Stimulated activated CD8-positive, alpha-beta memory T cell treated with anti-CD3 and anti-CD28 coated beads, Interleukin-2, amount 100 ng/mL, for 48 hours (primary cell): ENCODE results near the gene NSUN6.

Experiments used
- DNase-seq, 2 donors: peaks; one replicate each; pipeline ENCODE4 v3.0.0-alpha.2; 2020; ENCODE audit warnings: low read depth in 2 of 2

Gene NSUN6

DNA sequence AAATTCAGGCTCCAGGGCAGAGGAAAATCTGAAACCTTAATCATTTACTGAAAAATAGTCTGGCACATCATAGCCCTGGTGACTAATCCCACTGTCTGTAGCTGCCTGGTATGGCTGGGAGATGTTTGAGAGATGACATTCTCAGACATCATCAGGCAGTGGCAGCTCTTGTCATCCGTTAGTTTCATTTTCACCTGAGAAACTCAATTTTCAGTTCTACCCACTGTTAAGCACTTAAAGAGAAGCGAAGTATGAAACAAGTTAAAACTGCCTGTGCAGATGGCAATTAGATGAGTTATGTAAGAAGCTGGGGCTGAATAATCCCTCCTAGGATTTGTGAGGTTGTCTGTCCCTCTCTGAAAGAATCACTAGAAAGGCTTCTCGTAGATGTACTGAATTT is 150.2 kb downstream of the NSUN6 start:
- DNase-seq, result no peak

GRCh38 chr10:18500576-18500975 is 150.8 kb downstream of the NSUN6 start:
- DNase-seq, result no peak

DNA sequence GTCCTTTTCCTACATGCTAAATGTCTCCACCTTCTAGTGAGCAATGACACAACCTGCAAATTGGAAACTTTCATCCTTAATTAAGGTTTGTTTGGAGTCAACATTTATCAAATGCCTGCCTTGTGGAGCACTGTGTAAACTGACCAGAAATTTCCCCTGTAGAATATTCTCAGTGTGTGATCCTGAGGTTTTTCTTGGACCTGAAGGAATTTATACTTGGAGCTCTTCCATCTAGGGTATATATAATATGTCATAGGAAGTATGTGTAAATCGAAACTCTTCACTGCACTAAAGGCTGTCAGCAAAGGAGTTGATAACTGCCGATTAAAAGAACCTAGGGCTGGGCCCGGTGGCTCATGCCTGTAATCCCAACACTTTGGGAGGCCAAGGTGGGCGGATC is 152.4 kb downstream of the NSUN6 start:
- no peak for DNase-seq

GRCh38 chr10:18497806-18498369 is 153.5 kb downstream of the NSUN6 start:
- DNase-seq, result no peak
